GM21390 (cell line): ENCODE data around the gene GRAMD1B.
"Not testable (repeated sequence)": the region's sequence is repeated elsewhere in the genome, so short reads cannot be mapped to it uniquely, and the experiment has no call there.

Experiments
- ATAC-seq: cut with Tn5 transposase; IDR thresholded peaks from one replicate; pipeline ENCODE4 v1.9.1; 2021; ENCODE audit not compliant: unreplicated experiment

The GRAMD1B gene

DNA sequence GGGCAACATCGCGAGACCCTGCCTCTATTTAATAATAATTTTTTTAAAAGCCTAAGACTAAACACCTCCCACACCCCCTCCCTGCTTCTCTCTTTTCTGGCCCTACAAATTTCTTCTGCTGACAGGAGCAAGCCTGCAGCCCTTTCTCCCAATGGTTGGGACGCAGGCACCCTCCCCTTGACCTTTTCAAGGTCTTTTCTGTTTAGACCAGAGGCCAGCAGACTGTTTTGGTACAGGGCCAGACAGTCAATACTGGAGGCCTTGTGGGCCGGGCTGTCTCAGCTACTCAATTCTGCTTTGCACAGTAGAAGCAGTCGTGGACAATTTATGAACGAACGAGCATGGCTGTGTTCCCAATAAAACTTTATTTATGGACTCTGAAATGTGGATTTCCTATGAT lies 132.1 kb downstream of the GRAMD1B start:
- ATAC-seq: no peak

GRCh38 chr11:123562829-123563228 lies 132.8 kb downstream of the GRAMD1B start:
- ATAC-seq: no peak

GRCh38 chr11:123564221-123564620 lies 134.2 kb downstream of the GRAMD1B start:
- ATAC-seq: no peak

DNA sequence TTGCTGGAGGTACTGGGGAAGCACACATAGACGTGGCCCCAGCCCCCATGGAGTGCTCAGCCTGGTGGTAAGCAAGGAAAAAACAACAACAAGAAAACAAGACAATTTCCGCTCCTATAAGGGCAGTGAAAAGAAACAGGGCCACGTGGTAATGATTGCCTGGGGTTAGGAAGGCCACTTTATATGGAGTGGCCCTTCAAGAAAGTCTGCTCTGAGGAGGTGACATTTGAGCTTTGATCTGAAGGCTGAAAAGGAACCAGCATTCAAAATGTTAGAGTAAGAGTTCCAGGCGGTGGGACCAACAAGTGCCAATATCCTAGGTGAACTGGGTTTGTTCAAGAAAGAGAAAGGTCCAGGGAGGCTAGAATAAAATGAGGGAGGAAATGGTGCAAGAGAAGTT lies 136.8 kb downstream of the GRAMD1B start:
- no peak for ATAC-seq

DNA sequence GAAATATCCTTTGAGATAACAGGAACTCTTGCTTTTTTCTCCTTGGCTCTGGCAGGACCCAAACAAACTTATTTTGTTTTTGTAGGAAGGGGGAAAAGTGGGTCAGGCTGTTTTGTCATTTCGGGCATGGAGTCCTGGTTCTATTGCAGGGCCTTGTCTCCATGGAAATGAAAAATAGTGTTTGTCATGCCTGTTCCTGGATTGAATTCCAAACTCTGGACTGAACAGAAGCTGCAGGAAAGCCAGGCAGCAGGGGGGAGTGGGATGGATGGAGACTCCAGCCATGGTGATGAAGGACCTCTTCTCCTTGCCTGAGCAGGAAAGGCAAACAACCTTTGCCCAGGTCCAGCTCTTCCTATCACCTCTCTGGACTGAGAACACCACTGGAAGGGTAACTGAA lies 137.4 kb downstream of the GRAMD1B start:
- ATAC-seq: no peak

DNA sequence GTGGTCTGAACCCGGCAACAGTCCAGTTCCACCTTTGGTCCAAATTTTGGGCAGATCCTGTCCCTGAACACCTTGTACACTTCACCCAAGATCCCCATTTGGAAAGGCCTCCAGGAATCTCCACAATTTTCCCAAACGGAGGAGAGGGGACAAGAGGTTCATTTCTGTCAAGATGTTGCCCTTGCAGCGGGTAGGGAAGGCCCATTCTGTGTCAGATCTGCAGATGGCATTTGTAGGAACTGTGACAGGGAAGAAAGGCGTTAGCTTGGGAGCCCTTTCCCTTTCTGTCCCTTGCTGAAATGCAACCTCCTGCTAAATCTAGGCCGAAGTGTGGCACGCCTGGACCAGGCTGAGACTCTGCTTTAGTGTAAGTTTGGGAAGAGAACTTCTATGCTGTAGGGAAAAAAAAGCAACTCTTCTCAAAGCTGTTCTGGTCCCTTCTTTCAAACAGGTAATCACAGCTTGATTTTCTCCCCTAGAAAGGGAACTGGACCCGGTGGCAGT lies 138.3 kb downstream of the GRAMD1B start:
- no peak for ATAC-seq

DNA sequence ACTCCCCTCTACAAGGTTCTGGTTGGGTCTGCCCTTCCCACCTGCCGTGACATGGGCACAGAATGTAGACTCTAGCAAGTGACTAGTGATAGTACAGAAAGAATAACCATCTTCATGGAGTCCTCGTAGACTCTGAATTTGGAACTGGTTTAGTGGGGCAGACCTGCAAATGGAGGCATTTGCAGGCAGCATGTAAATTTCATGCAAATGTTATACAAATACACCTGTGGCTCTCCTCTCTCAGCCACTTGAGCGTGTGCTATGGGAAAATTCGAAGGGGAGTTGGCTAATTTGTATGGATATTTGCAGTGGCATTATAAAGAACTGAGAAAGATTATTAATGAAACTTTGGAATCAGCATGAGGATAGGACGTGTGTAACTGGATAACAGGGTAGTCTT lies 139.3 kb downstream of the GRAMD1B start:
- no peak for ATAC-seq

GRCh38 chr11:123570939-123571580 lies 141.0 kb downstream of the GRAMD1B start:
- no peak for ATAC-seq

DNA sequence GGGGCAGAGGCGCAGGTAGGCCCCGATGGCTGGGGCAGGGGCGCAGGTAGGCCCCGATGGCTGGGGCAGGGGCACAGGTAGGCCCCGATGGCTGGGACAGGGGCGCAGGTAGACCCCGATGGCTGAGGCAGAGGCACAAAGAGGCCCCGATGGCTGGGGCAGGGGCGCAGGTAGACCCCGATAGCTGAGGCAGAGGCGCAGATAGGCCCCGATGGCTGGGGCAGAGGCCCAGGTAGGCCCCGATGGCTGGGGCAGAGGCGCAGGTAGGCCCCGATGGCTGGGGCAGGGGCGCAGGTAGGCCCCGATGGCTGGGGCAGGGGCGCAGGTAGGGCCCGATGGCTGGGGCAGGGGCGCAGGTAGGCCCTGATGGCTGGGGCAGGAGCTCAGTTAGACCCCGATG lies 142.7 kb downstream of the GRAMD1B start:
- ATAC-seq: not testable (repeated sequence)

DNA sequence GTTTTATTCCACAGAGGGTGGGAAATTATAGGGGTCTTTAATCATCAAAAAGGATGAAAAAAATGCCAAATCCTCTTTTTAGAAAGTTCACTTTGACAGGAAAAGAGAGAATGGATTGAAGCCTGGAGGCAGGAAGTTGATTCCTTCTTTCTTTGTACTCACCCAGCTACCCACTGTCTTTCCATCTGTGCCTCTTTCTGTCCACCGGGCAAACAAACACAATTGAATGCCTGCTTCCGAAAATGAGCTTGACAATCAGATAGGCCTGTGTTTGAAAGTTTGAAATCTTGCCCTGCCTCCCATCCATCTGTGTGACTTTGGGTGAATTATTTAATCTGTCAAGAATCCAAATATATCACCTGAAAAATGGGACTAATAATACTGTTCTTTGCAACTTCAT lies 143.2 kb downstream of the GRAMD1B start:
- no peak for ATAC-seq

DNA sequence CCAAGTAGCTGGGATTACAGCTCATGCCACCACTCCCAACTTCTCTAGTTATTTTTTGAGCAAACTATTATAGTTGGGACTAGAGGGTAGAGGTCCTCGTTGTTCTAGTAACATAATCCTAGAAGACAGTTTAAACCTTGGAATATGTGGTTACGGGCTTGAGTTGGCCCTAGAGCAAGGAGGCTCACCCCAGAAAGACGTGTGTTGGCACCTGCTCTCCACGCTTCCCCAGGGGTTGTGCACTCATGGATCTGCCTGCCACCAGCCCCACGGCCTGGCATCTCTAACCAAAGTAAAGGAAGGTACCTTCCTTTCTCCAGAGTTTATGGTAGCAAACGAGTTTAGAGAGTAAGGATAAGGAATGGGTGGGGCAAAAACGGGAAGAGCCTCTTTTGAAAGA lies 145.4 kb downstream of the GRAMD1B start:
- no peak for ATAC-seq

- no peak for ATAC-seq
Observed at GRCh38 chr11:123576082-123576481, 146.0 kb downstream of the GRAMD1B start.

DNA sequence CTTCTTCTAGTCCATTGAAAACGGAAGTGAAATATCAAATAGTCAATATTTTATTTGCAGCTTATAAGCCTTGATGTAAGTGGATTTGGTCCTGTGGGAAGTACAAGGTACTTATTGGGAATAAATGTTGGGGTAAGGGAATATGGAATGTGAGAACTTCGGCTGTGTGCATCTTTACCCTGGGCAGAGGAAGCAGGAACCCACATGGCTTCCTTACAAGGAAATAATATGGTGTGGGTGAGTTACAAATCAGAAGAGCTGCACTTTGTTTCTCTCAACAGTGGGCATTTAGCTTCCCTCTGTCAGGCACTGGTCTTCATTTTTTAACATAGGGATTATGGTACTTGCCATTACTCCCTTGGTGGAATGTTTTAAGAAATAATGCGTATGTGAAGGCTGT lies 146.4 kb downstream of the GRAMD1B start:
- no peak for ATAC-seq

DNA sequence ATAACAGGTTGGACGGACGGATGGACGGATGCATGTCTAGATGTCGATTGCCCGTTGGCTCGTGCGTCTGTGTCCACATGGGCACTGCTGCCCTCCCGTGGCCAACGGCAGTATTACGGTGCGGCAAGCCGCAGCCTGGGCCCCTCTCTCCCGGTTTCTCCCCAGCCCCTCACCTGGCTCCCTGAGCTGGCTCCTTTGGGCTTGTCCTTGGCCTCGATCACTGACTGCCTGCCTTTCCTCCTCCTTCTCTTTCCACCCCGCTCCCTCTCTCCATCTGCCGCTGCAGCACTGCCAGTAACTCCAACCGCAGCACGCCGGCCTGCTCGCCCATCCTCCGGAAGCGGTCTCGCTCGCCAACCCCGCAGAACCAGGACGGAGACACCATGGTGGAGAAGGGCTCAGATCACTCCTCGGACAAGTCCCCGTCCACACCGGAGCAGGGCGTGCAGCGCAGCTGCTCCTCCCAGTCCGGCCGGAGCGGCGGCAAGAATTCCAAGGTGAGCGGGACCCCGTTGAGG lies 147.1 kb downstream of the GRAMD1B start:
- ATAC-seq: peak; percentile 74

- no peak for ATAC-seq
Observed at GRCh38 chr11:123578778-123579481, 148.9 kb downstream of the GRAMD1B start.

- no peak for ATAC-seq
Observed at GRCh38 chr11:123579482-123579812, 149.4 kb downstream of the GRAMD1B start.

GRCh38 chr11:123580137-123580536 lies 150.1 kb downstream of the GRAMD1B start:
- no peak for ATAC-seq

GRCh38 chr11:123580557-123581275 lies 150.6 kb downstream of the GRAMD1B start:
- peak; percentile 81 for ATAC-seq

- ATAC-seq: no peak
Observed at GRCh38 chr11:123581651-123582399, 151.8 kb downstream of the GRAMD1B start.

DNA sequence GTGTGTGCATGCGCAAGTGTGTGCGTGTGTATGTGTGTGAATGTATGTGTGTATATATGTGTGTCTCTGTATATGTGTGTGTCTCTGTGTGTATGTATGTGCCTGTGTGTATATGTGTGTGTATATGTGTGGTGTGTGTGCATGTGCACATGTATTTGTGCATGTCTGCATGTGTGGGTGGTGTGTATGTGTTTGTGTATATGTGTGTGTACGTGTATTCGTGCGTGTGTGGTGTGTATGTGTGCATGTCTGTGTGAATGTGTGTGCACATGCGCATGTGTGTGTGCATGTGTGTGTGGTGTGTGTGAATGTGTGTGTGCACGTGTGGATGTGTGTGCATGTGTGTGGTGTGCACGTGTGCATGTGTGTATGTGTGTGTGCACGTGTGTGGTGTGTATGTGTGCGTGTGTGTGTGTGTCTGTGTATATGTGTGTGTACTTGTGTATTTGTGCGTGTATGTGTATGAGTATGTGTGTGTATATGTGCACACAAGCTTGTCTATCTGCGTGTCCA lies 153.0 kb downstream of the GRAMD1B start:
- no peak for ATAC-seq

GRCh38 chr11:123584186-123584585 lies 154.1 kb downstream of the GRAMD1B start:
- no peak for ATAC-seq
